NCI-H226 (cell line): ENCODE data around the gene TNRC6A.
A peak's percentile ranks its signal among the peaks of the same experiment; 100 is the strongest.
"Not testable (repeated sequence)": the region's sequence is repeated elsewhere in the genome, so short reads cannot be mapped to it uniquely, and the experiment has no call there.

Experiments
- DNase-seq: peaks from one replicate; pipeline ENCODE4 v3.0.0-alpha.2; 2015

Gene TNRC6A

GRCh38 chr16:24761526-24761925 is 32.1 kb downstream of the TNRC6A start:
- DNase-seq, result no peak

- no peak for DNase-seq
Observed at GRCh38 chr16:24764916-24765315, 35.5 kb downstream of the TNRC6A start.

GRCh38 chr16:24766057-24766456 is 36.6 kb downstream of the TNRC6A start:
- DNase-seq, result no peak

GRCh38 chr16:24769806-24770205 is 40.4 kb downstream of the TNRC6A start:
- DNase-seq, result peak; percentile 32

GRCh38 chr16:24771132-24771778 is 41.8 kb downstream of the TNRC6A start:
- no peak for DNase-seq

- no peak for DNase-seq
Observed at GRCh38 chr16:24771779-24772157, 42.3 kb downstream of the TNRC6A start.

- DNase-seq, result no peak
Observed at GRCh38 chr16:24773771-24774427, 44.4 kb downstream of the TNRC6A start.

GRCh38 chr16:24774510-24774909 is 45.1 kb downstream of the TNRC6A start:
- no peak for DNase-seq

GRCh38 chr16:24775455-24775854 is 46.0 kb downstream of the TNRC6A start:
- no peak for DNase-seq

GRCh38 chr16:24776501-24777220 is 47.2 kb downstream of the TNRC6A start:
- DNase-seq, result peak; percentile 22

GRCh38 chr16:24778671-24779070 is 49.2 kb downstream of the TNRC6A start:
- DNase-seq, result no peak

GRCh38 chr16:24781256-24781655 is 51.8 kb downstream of the TNRC6A start:
- no peak for DNase-seq

GRCh38 chr16:24784121-24784520 is 54.7 kb downstream of the TNRC6A start:
- no peak for DNase-seq

- DNase-seq, result no peak
Observed at GRCh38 chr16:24789881-24790280, 60.4 kb downstream of the TNRC6A start.

- peak; percentile 89 for DNase-seq
Observed at GRCh38 chr16:24800586-24800985, 71.1 kb downstream of the TNRC6A start.

- DNase-seq, result peak; percentile 5
Observed at GRCh38 chr16:24801761-24802302, 72.4 kb downstream of the TNRC6A start.

- DNase-seq, result no peak
Observed at GRCh38 chr16:24805484-24805883, 76.0 kb downstream of the TNRC6A start.

- no peak for DNase-seq
Observed at GRCh38 chr16:24807301-24807700, 77.8 kb downstream of the TNRC6A start.

GRCh38 chr16:24810951-24811843 is 81.7 kb downstream of the TNRC6A start:
- DNase-seq, result no peak

- DNase-seq, result not testable (repeated sequence)
Observed at GRCh38 chr16:24812813-24813212, 83.4 kb downstream of the TNRC6A start.

GRCh38 chr16:24815021-24815420 is 85.6 kb downstream of the TNRC6A start:
- DNase-seq, result no peak

- DNase-seq, result no peak
Observed at GRCh38 chr16:24816688-24817087, 87.2 kb downstream of the TNRC6A start.
